Erythroblast (primary cell): ENCODE results near the gene MEF2C.

Experiments
- GATA1 ChIP-seq: IDR thresholded peaks from 2 replicates; pipeline ENCODE4 v1.6.1; 2011; ENCODE audit warnings: low read depth, mild to moderate bottlenecking, control low read depth, low read length, moderate library complexity
- POLR2A ChIP-seq: IDR thresholded peaks from 2 replicates; pipeline ENCODE4 v1.6.1; 2011; ENCODE audit warnings: mild to moderate bottlenecking, low read length

DNA sequence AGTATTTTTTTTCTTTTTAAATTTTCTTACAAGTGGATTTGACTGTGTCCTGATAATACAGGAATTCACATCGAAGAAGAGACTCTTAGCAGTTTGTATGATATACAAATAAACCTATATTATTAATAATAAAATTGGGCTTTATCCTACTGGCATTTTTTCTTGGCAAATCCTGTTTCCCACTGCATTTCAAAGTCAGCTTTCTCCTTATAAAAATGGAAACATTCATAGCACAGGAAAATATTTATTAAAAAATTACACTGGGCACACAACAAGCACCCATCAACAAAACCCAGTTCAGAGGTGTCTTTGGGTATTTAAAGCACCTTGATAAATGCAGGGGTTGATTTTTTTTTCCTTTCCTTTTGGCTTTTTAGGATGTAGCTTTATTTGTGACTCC is 200.9 kb downstream of the MEF2C start:
- TF ChIP-seq POLR2A, result no peak
- no peak for TF ChIP-seq GATA1
